Measurements from ENCODE around the gene ESYT1.

Gene ESYT1

DNA sequence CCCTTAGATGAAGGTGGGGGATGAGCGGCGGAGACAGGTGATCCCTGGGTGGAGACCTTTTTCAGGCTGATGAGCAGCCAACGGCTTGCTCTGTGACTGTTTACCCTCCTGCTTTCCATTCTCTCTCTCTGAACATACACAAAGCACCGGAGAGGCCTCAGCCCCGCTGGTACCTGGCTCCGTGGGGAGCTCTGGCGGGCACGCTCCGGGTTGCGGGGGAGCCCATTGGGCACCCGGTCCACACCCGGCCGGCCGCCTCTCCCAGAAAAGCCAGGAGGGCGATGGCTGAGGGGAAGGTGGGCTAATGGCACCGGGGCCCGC is 60.7 kb downstream of the ESYT1 start:
- peak overlapping the region; percentile 96 for H3K27ac ChIP-seq
- ChIA-PET POLR2A (ENCODE audit: low non-redundant PET) (interaction anchor here (0.9 to 1.0 kb wide), 2 partner anchors 33 to 71 kb away, joined by 3 read pairs; partner anchors contain the start of gene ZC3H10), CTCF (interaction anchor here (0.7 to 4.3 kb wide), 12 partner anchors 10 to 233 kb away, joined by 3 to 36 read pairs (median 6); partner anchors contain the start of genes ANKRD52, ESYT1 and ZC3H10)
- no peak for TF ChIP-seq CTCF (conservative IDR thresholded peaks at IDR 0.05; ENCODE audit: low read depth)
- no peak for DNase-seq (ENCODE audit: low spot score)

DNA sequence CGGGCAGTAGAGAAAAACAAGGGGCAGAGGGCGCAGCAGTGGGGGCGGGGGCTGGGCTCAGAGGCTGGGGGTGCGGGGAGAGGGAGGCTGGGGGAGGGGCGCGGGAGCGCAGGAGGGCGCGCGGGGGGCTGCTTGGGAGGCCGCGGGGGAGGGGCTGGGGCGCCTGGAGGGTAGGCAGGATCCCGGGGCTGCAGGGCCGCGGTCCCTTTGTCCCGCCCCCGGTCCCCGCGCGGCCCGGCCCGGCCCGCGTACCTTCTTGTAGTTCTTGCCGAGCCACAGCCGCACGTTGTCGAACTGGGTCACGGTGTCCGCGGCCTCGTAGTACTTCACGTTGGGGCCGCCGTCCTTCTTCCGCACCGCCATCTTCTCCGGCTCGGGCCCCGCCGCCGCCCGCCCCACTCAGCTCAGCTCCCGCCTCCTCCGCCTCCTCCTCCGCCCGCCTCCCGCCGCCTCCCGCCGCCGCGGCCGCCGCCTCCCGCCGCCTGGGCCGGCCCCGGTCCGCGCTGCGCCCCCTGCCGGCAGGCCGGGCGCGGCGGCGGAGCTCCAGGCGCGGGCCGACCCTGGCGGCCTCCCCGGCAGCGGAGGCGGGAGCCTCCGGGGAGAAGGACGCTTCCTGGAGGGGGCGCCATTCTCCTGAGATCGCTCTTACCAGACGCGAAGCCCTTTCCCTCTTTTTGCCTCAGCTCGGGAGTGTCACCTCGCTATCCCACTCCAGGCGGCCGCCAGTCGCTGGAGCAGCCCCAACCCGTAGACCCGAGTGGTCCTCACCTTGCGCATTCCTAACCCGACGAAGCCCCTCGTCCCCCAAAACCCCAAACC is 61.2 kb downstream of the ESYT1 start, which contains the start of gene SMARCC2:
Gene SMARCC2 (minus strand): TSS at position 385 of the 819 bp plus-strand sequence. CDS start 22 bp downstream, at position 363.
- TF ChIP-seq CTCF (conservative IDR thresholded peaks at IDR 0.05; ENCODE audit: low read depth): peak; percentile 99
- DNase-seq (ENCODE audit: low spot score): peak; percentile 91
- ChIA-PET POLR2A (ENCODE audit: low non-redundant PET) (interaction anchor here (0.5 to 1.1 kb wide), 9 partner anchors 25 to 960 kb away, joined by 3 to 6 read pairs (median 4); partner anchors contain the start of genes ESYT1, MYL6, RNF41 and ZC3H10), CTCF (interaction anchor here (0.5 to 4.3 kb wide), 31 partner anchors 10 to 639 kb away, joined by 3 to 36 read pairs (median 5); partner anchors contain the start of genes ANKRD52, ESYT1, RNF41 and ZC3H10)
- H3K27ac ChIP-seq: peak within 1 kb of the TSS; percentile 96

DNA sequence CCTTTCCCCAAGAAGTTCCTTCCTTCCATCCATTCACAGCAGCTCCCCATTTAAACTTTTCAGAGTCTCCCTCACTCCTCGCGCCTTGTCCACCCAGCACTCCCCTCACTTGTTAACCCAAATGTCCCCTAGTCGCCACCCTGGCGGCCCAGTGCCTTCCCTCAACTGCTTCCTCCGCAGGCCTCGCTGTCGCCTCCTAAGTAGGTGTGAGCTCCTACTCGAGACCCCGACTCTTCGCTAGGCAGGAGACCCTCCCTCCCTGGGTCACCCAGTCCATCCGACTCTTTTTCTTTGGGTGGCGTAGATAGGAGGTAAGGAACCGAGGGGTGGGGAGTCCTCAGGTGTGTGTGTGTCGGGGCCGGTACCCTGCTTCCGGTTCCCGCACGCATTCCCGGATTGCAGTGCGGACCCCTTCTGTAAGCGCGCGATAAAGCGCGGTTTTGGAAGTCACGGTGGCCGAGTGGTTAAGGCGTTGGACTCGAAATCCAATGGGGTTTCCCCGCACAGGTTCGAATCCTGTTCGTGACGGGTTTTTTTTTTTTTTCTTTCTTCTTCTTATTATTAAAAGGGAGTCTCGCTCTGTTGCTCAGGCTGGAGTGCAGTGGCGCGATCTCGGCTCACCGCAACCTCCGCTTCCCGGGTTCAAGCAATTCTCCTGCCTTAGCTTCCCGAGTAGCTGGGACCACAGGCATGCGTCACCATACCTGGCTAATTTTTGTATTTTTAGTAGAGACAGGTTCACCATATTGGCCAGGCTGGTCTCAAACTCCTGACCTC is 62.0 kb downstream of the ESYT1 start:
- ChIA-PET POLR2A (ENCODE audit: low non-redundant PET) (interaction anchor here (0.6 to 1.1 kb wide), 6 partner anchors 25 to 960 kb away, joined by 3 to 6 read pairs (median 4); partner anchors contain the start of genes ESYT1, MYL6, RNF41 and ZC3H10), CTCF (interaction anchor here (0.5 to 4.3 kb wide), 26 partner anchors 9 to 453 kb away, joined by 3 to 36 read pairs (median 5); partner anchors contain the start of genes ANKRD52, ESYT1, RNF41 and ZC3H10)
- no peak for TF ChIP-seq CTCF (conservative IDR thresholded peaks at IDR 0.05; ENCODE audit: low read depth)
- peak; percentile 71 for DNase-seq (ENCODE audit: low spot score)
- H3K27ac ChIP-seq: peak overlapping the region; percentile 96

DNA sequence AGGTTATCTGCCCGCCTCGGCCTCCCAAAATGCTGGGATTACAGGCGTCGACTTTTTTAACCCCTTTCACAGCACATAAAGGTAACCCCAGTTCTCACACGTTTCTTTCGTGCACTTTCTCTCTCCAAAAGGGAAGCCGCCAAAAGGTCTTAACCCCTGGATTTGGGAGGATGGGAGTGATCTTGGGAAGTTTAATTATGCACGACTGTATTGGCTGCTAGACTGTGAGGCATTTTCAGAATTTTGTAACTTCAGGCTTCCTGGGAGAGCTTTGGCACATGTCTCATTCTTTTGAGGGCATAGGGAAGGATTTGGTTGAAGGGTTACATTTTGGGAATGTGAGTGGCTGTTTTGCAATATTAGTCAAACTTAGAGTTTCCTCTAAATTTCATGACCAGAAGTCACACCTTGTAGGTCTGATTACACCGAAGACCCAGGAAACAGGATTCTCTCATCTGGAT is 62.7 kb downstream of the ESYT1 start:
- TF ChIP-seq CTCF (conservative IDR thresholded peaks at IDR 0.05; ENCODE audit: low read depth): no peak
- no peak for DNase-seq (ENCODE audit: low spot score)
- ChIA-PET CTCF (interaction anchor here (1.1 to 4.3 kb wide), 3 partner anchors 11 to 126 kb away, joined by 4 to 21 read pairs (median 11); partner anchors contain the start of gene ESYT1), POLR2A (ENCODE audit: low non-redundant PET) (interaction anchor here (0.7 kb wide), 1 partner anchor 24 kb away, joined by 5 read pairs; no protein-coding TSS in a partner anchor)
- peak overlapping the region; percentile 96 for H3K27ac ChIP-seq

- H3K27ac ChIP-seq: no peak overlapping the region
- POLR2A ChIA-PET (ENCODE audit: low non-redundant PET): no interaction called here
- no peak for DNase-seq (ENCODE audit: low spot score)
- no peak for TF ChIP-seq CTCF (conservative IDR thresholded peaks at IDR 0.05; ENCODE audit: low read depth)
- CTCF ChIA-PET: no interaction called here
These were observed 64.5 kb downstream of the ESYT1 start for GRCh38 chr12:56192582-56192981.

Measured in RWPE1 (cell line).